Neural crest cell (in vitro differentiated cells): ENCODE results near the gene PPP3CB. TPM values are rescaled to one million over a fixed set of nuclear protein-coding genes. Genes with fewer than 3 reads are reported as not detected.
"Not testable (repeated sequence)": the region's sequence is repeated elsewhere in the genome, so short reads cannot be mapped to it uniquely, and the experiment has no call there.

ENCODE experiments used
- DNase-seq: peaks from one replicate; pipeline ENCODE4 v3.0.0; 2021; ENCODE audit warnings: low read depth, mixed read lengths, low spot score
- H3K27ac Mint-ChIP-seq: one replicate; pipeline ENCODE4 v1.8.0; 2021; ENCODE audit warnings: mild to moderate bottlenecking, mixed read lengths; ENCODE audit not compliant: unreplicated experiment
- H3K27me3 Mint-ChIP-seq: 2 replicates; pipeline ENCODE4 v1.8.0; 2021; ENCODE audit warnings: low read depth, mild to moderate bottlenecking, mixed read lengths
- H3K36me3 Mint-ChIP-seq: 2 replicates; pipeline ENCODE4 v1.8.0; 2021; ENCODE audit warnings: low read depth, mild to moderate bottlenecking, mixed read lengths
- H3K4me1 Mint-ChIP-seq: 2 replicates; pipeline ENCODE4 v1.8.0; 2021; ENCODE audit warnings: mixed read lengths
- H3K4me3 Mint-ChIP-seq: one replicate; pipeline ENCODE4 v1.8.0; 2021; ENCODE audit warnings: mild to moderate bottlenecking, mixed read lengths
- H3K9me3 Mint-ChIP-seq: 2 replicates; pipeline ENCODE4 v1.8.0; 2021; ENCODE audit warnings: mixed read lengths
- CTCF ChIP-seq: fragments of 200-600 bp; sonication (generic); conservative IDR thresholded peaks from 2 replicates; pipeline ENCODE4 v1.5.0; 2021; ENCODE audit warnings: antibody characterized with exemption, mild to moderate bottlenecking
- total RNA-seq: library from RNA; stranded (reverse); gene quantifications from 2 replicates; pipeline ENCODE4 v1.2.1, GENCODE V29; 2021

The PPP3CB gene
- total RNA-seq, 1 donor from 2014 or later, result 45.6 TPM

GRCh38 chr10:73404690-73405089, 91.1 kb downstream of the PPP3CB start:
- H3K27ac Mint-ChIP-seq, result no peak overlapping the region
- H3K4me3 Mint-ChIP-seq, result no peak overlapping the region
- no peak for DNase-seq
- no peaks in the 10 kb centered on the region for H3K9me3 Mint-ChIP-seq
- H3K4me1 Mint-ChIP-seq, result peaks cover 11% of the 10 kb centered on the region
- no peaks in the 10 kb centered on the region for H3K27me3 Mint-ChIP-seq
- no peak for TF ChIP-seq CTCF
- H3K36me3 Mint-ChIP-seq, result no peaks in the 10 kb centered on the region

GRCh38 chr10:73401636-73402035, 94.2 kb downstream of the PPP3CB start:
- Mint-ChIP-seq H3K27me3 (no peaks in the 10 kb centered on the region), H3K9me3 (no peaks in the 10 kb centered on the region), H3K36me3 (no peaks in the 10 kb centered on the region), H3K27ac (no peak overlapping the region), H3K4me3 (no peak overlapping the region), H3K4me1 (no peaks in the 10 kb centered on the region)
- no peak for TF ChIP-seq CTCF
- DNase-seq, result no peak

- TF ChIP-seq CTCF, result no peak
- H3K4me1 Mint-ChIP-seq, result no peaks in the 10 kb centered on the region
- H3K27ac Mint-ChIP-seq, result peak overlapping the region; percentile 64
These were observed 96.8 kb downstream of the PPP3CB start for GRCh38 chr10:73399063-73399462.

GRCh38 chr10:73398024-73398423, 97.8 kb downstream of the PPP3CB start:
- H3K27me3 Mint-ChIP-seq, result no peaks in the 10 kb centered on the region
- H3K36me3 Mint-ChIP-seq, result peaks cover 12% of the 10 kb centered on the region
- peak; percentile 28 for TF ChIP-seq CTCF
- no peaks in the 10 kb centered on the region for H3K4me1 Mint-ChIP-seq
- no peak overlapping the region for H3K4me3 Mint-ChIP-seq
- DNase-seq, result no peak
- H3K9me3 Mint-ChIP-seq, result peaks cover 2% of the 10 kb centered on the region
- H3K27ac Mint-ChIP-seq, result no peak overlapping the region

More at GRCh38 chr10:73399063-73399462, 96.8 kb downstream of the PPP3CB start:
- DNase-seq, result no peak
- peaks cover 7% of the 10 kb centered on the region for H3K36me3 Mint-ChIP-seq
- no peaks in the 10 kb centered on the region for H3K27me3 Mint-ChIP-seq
- H3K4me3 Mint-ChIP-seq, result no peak overlapping the region
- H3K9me3 Mint-ChIP-seq, result no peaks in the 10 kb centered on the region

GRCh38 chr10:73394325-73394724, 101.5 kb downstream of the PPP3CB start:
- not testable (repeated sequence) for H3K27ac Mint-ChIP-seq, H3K9me3 Mint-ChIP-seq, H3K4me1 Mint-ChIP-seq, H3K4me3 Mint-ChIP-seq, DNase-seq, H3K27me3 Mint-ChIP-seq
- peaks cover 20% of the 10 kb centered on the region for H3K36me3 Mint-ChIP-seq

- no peaks in the 10 kb centered on the region for H3K27me3 Mint-ChIP-seq
- no peak overlapping the region for H3K4me3 Mint-ChIP-seq
- H3K9me3 Mint-ChIP-seq, result no peaks in the 10 kb centered on the region
- no peak for TF ChIP-seq CTCF
- DNase-seq, result no peak
- H3K27ac Mint-ChIP-seq, result no peak overlapping the region
- peaks cover 17% of the 10 kb centered on the region for H3K36me3 Mint-ChIP-seq
- H3K4me1 Mint-ChIP-seq, result no peaks in the 10 kb centered on the region
These were observed 107.6 kb downstream of the PPP3CB start for GRCh38 chr10:73388228-73388627.
